ENCODE data around the gene UBAC1. TPM values are rescaled to one million over a fixed set of nuclear protein-coding genes. Genes with fewer than 3 reads are reported as not detected.

Gene UBAC1
- total RNA-seq, 1 experiment from 2014 or later = 55.4 TPM

DNA sequence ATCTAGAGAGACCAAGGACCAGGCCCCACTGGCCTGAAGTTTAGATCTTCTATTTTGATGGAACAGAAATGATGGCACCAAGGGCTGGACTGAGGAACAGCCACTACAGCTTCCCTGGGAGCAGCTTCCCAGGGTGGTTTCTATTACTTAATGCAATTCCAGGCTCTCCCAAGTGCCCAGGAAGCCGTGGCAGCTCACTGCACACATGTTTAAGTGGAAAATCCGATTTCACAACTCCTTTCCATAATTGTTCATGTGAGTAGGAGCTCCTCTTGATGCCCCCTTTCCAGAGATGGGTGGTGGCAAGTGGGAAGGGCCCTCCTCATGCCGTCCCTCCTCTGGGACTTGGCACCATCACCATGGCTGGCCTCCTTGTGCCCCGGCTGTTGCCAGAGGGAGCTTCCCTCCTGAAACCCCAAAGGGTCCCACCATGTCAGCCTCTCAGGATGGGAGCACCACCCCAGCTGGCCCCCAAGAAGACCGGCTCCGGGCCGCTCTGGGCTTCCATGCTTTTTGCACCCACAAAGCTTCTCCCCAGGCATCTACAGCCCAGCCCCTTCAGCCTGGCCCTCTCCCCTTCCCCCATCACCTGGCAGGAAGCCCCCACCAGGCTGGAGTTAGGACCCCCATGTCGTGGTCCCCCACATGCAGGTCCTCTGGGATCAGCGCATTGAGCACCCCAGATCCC, 9.1 kb upstream of the UBAC1 start:
- 0 out of 2 replicates have a peak, but pooled peaks cover 4% of the 10 kb centered on the region for H3K4me1 ChIP-seq
- no peaks in the 10 kb centered on the region for H3K27me3 ChIP-seq (replicated peaks; ENCODE audit: control insufficient read depth, insufficient read depth, low read length)
- intact Hi-C loops (cut with micrococcal nuclease; ENCODE audit: unreplicated experiment) = no loop called here
- peaks cover 7% of the 10 kb centered on the region for H3K27me3 Mint-ChIP-seq (ENCODE audit: insufficient read depth, unreplicated experiment)
- H3K36me3 Mint-ChIP-seq (ENCODE audit: insufficient read depth, unreplicated experiment) = no peaks in the 10 kb centered on the region
- CTCF ChIA-PET = no interaction called here
- TF ChIP-seq, protein P1, sequence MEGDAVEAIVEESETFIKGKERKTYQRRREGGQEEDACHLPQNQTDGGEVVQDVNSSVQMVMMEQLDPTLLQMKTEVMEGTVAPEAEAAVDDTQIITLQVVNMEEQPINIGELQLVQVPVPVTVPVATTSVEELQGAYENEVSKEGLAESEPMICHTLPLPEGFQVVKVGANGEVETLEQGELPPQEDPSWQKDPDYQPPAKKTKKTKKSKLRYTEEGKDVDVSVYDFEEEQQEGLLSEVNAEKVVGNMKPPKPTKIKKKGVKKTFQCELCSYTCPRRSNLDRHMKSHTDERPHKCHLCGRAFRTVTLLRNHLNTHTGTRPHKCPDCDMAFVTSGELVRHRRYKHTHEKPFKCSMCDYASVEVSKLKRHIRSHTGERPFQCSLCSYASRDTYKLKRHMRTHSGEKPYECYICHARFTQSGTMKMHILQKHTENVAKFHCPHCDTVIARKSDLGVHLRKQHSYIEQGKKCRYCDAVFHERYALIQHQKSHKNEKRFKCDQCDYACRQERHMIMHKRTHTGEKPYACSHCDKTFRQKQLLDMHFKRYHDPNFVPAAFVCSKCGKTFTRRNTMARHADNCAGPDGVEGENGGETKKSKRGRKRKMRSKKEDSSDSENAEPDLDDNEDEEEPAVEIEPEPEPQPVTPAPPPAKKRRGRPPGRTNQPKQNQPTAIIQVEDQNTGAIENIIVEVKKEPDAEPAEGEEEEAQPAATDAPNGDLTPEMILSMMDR (IDR thresholded peaks at IDR 0.05; ENCODE audit: insufficient read depth in 1 of 2, low read depth in 1 of 2, low read length in 1 of 2, severe bottlenecking in 1 of 2, unreplicated experiment in 1 of 2) = no peak
- no peak overlapping the region for H3K4me3 Mint-ChIP-seq (ENCODE audit: unreplicated experiment)
- no peak for DNase-seq
- H3K4me3 ChIP-seq (ENCODE audit: low read depth, low read length) = no peak overlapping the region
- POLR2A ChIA-PET = no interaction called here
- no TSS peak for BruUV-seq (replicated peaks)
- no peaks in the 10 kb centered on the region for H3K36me3 ChIP-seq (ENCODE audit: control insufficient read depth, insufficient read depth, low read length)
- no peak overlapping the region for H3K27ac Mint-ChIP-seq (ENCODE audit: unreplicated experiment)
- H3K4me1 Mint-ChIP-seq (ENCODE audit: low read depth, unreplicated experiment) = peaks cover 5% of the 10 kb centered on the region
- no peaks in the 10 kb centered on the region for H3K9me3 Mint-ChIP-seq (ENCODE audit: unreplicated experiment)
- no peaks in the 10 kb centered on the region for H3K9me3 ChIP-seq

DNA sequence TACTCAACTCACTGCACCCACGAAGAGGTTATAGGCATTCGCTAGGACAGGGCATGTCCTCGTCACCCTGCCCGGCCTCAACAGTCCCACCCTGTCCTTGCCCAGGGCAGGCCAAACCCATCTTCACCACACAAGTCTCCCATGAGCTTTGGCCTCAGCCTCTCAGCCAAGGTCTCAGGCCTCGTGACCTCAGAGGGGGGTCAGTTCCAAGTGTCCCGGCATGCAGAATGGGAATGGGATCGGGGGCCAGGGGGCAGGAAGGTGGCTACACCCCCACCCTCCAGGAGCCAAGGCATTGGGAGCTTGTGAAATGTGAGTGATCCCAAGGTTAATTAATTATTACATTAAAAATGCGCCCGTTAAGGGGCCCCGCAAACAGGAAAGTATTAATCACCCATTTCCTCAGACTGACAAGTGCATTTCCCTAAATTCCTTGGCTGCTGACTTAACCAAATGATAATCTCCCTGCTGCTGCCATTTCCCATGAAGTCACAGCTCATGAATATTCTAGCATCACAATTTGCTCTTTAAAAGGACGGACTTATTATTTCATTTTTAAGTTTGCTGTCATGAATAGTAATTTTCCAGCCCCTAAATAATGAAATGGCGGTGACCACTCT, 8.0 kb upstream of the UBAC1 start:
- H3K27ac Mint-ChIP-seq (ENCODE audit: unreplicated experiment) = no peak overlapping the region
- no peaks in the 10 kb centered on the region for H3K9me3 Mint-ChIP-seq (ENCODE audit: unreplicated experiment)
- no peak for DNase-seq
- peaks cover 7% of the 10 kb centered on the region for H3K27me3 Mint-ChIP-seq (ENCODE audit: insufficient read depth, unreplicated experiment)
- H3K4me1 Mint-ChIP-seq (ENCODE audit: low read depth, unreplicated experiment) = peaks cover 5% of the 10 kb centered on the region
- no peaks in the 10 kb centered on the region for H3K36me3 Mint-ChIP-seq (ENCODE audit: insufficient read depth, unreplicated experiment)
- H3K4me3 Mint-ChIP-seq (ENCODE audit: unreplicated experiment) = no peak overlapping the region
- Histone ChIP-seq H3K4me1 (0 out of 2 replicates have a peak, but pooled peaks cover 4% of the 10 kb centered on the region), H3K9me3 (no peaks in the 10 kb centered on the region), H3K4me3 (ENCODE audit: low read depth, low read length) (no peak overlapping the region), H3K36me3 (ENCODE audit: control insufficient read depth, insufficient read depth, low read length) (no peaks in the 10 kb centered on the region), H3K27me3 (replicated peaks; ENCODE audit: control insufficient read depth, insufficient read depth, low read length) (no peaks in the 10 kb centered on the region)
- TF ChIP-seq, protein P1 (IDR thresholded peaks at IDR 0.05; ENCODE audit: insufficient read depth in 1 of 2, low read depth in 1 of 2, low read length in 1 of 2, severe bottlenecking in 1 of 2, unreplicated experiment in 1 of 2) = no peak
- CTCF ChIA-PET = no interaction called here
- no TSS peak for BruUV-seq (replicated peaks)
- intact Hi-C loops (cut with micrococcal nuclease; ENCODE audit: unreplicated experiment) = no loop called here
- POLR2A ChIA-PET = no interaction called here

GRCh38 chr9:135968601-135969000, 7.4 kb upstream of the UBAC1 start:
- H3K36me3 ChIP-seq (ENCODE audit: control insufficient read depth, insufficient read depth, low read length) = no peaks in the 10 kb centered on the region
- no peak overlapping the region for H3K4me3 ChIP-seq (ENCODE audit: low read depth, low read length)
- peaks cover 5% of the 10 kb centered on the region for H3K4me1 Mint-ChIP-seq (ENCODE audit: low read depth, unreplicated experiment)
- H3K27me3 Mint-ChIP-seq (ENCODE audit: insufficient read depth, unreplicated experiment) = peaks cover 7% of the 10 kb centered on the region
- H3K27me3 ChIP-seq (replicated peaks; ENCODE audit: control insufficient read depth, insufficient read depth, low read length) = no peaks in the 10 kb centered on the region
- no peaks in the 10 kb centered on the region for H3K36me3 Mint-ChIP-seq (ENCODE audit: insufficient read depth, unreplicated experiment)
- no TSS peak for BruUV-seq (replicated peaks)
- intact Hi-C loops (cut with micrococcal nuclease; ENCODE audit: unreplicated experiment) = no loop called here
- H3K4me1 ChIP-seq = 0 out of 2 replicates have a peak, but pooled peaks cover 4% of the 10 kb centered on the region
- DNase-seq = no peak
- no peaks in the 10 kb centered on the region for H3K9me3 Mint-ChIP-seq (ENCODE audit: unreplicated experiment)
- ChIA-PET CTCF (interaction anchor here (0.8 to 2.3 kb wide), 6 partner anchors 139 to 248 kb away, joined by 3 to 23 read pairs (median 4); no protein-coding TSS in a partner anchor), POLR2A (no interaction called here)
- TF ChIP-seq, protein P1 (IDR thresholded peaks at IDR 0.05; ENCODE audit: insufficient read depth in 1 of 2, low read depth in 1 of 2, low read length in 1 of 2, severe bottlenecking in 1 of 2, unreplicated experiment in 1 of 2) = no peak
- H3K9me3 ChIP-seq = no peaks in the 10 kb centered on the region
- H3K27ac Mint-ChIP-seq (ENCODE audit: unreplicated experiment) = no peak overlapping the region
- H3K4me3 Mint-ChIP-seq (ENCODE audit: unreplicated experiment) = no peak overlapping the region

Data from Caco-2 (cell line).